GM21737 (cell line): ENCODE results near the gene TBC1D14.

ENCODE experiments used
- ATAC-seq: cut with Tn5 transposase; IDR thresholded peaks from one replicate; pipeline ENCODE4 v1.9.1; 2021; ENCODE audit warnings: mild to moderate bottlenecking, moderate library complexity; ENCODE audit not compliant: unreplicated experiment

Gene TBC1D14

DNA sequence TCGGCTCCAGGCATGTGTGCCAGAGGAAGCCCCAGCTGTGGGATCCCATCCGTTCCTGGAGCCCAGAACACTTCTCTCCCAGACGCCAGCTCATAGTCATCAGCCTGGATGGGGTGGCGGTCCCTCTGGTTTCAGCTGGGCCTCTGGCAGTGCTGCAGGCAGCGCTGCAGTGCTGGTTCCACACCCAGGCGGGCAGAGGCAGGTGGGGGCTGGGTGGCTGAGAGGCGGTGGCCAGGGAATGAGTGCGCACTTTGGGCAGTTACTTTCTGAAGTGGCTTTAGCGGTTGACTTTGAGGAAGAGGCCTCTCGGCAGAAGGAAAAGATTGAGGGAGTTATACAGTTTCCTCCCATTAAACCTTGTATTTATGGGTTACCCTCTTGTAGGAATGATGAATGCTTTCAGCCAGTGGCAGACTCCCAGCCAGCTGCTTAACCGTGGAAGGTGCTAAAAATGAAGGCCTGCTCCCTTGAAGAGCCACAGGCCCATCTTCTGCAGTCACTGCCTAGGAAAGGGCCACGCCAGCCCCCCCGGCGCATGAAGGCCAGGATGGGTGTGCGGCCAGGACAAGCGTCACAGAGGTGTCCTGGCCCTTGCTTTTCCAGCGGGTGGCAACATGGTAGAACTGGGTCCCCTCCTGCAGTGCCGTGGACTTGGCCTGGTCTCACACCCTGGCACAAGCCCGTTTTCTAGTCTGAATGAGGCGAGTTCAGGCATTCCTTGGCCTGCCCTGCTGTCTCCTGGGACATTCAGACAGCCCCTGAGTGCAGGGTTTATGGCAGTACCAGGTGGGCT is 143.5 kb downstream of the TBC1D14 start:
- no peak for ATAC-seq

DNA sequence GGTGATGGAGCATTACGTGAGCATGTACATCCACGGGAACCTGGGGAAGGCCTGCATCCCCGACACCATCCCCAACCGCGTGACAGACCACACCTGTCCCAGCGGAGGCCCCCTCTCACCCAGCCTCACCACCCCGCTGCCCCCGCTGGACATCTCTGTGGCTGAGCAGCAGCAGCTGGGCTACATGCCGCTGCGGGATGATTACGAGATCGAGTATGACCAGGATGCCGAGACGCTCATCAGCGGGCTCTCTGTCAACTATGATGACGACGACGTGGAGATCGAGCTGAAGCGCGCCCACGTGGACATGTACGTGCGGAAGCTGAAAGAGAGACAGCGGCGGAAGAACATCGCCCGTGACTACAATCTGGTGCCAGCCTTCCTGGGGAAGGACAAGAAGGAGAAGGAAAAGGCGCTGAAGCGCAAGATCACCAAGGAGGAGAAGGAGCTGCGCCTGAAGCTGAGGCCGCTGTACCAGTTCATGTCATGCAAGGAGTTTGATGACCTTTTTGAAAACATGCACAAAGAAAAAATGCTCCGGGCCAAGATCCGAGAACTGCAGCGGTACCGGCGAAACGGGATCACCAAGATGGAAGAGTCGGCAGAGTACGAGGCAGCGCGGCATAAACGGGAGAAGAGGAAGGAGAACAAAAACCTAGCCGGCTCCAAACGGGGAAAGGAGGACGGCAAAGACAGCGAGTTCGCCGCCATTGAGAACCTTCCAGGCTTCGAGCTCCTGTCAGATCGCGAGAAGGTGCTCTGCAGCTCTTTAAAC is 144.7 kb downstream of the TBC1D14 start:
- ATAC-seq, result no peak

DNA sequence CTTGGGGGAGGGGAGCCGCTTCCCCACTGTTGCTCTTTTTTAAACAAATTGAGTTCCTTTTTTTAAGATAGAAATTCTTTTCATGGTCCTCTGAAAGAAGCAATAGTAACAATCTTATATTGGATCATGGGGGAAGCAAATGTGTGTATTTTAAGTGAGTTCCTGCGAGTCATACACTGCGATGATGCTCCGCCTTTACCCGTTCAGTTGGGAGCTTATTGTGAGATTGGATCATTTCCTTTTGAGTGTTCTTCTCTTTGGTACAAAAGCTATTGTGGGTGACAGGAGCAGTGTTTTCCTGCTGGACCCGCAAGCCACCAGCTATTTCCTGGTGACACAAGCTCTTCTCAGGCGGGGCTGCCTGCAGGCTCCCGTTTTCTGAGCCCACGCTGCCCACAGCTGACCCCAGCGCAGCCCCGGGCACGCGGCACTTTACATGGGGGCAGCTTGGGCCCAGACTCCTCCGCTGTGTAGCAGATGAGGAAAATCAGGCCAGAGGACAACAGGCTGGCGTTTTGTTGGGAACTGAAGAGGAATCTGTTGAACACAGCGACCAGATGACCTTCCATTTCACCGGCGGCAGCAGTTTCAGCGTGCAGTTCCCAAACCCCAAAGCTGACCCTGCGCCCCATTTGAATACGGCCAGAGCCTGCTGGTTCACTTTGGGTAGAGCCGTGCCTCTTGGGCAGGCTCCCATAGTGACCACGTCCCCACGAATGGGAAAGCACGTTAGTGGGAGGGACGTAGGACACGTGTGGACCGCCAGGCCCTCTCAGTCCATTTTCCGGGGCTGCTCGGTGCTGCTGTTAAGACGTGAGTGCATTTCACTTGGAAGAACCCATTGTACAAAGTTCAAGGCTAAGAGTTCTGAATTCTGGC is 145.7 kb downstream of the TBC1D14 start:
- no peak for ATAC-seq

DNA sequence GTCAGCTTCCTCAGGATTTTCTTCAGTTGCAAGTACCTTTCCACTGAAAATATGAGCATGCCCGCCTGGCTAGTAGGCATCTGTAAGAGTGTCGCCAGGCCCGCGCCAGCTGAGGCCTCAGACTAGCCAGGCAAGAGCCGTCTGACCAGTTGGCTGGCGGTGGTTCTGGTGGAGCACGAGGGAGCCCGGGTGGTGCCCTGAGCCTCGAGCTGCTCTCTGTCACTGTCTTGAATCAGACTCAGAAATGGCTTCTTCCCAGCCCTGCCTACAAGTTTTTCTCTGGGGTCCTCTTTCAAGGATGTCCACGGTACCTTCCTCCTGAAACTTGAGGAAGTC is 146.3 kb downstream of the TBC1D14 start:
- no peak for ATAC-seq

DNA sequence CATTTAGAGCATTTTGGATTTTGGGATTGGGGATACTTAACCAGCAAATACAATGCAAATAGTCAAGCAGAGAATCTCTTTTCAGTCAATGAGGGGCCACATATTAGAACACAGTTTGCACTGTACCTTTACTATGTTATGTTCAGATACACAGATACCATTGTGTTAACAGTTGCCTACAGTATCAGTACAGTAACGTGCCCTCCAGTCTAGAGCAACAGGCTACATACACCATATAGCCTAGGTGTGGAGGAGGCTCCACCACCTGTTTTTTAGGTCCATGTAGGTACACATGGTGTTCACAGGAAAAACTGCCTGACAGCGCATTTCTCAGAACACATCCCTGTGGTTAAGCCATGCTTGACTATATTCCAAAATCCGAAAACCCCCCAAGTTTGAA is 149.2 kb downstream of the TBC1D14 start:
- ATAC-seq, result no peak

DNA sequence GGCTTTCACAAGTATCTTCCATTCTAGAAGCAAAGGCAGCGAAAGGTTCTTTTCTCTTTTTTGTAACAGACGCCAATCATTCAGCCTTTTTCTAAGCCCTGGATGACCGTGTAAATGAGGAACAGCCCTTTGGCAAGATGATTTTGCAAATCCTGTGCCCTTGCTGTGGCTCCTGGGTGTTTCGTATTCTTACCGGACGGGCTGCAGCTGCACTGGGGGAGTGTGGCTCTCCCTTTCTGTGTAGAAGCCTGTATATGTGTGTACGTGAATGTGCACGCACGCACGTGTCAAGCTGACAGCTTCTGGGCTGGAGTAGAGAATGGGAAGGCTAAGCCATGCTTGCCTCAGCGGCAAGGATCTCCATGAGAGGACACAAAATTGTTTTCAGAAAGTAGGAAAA is 150.0 kb downstream of the TBC1D14 start:
- no peak for ATAC-seq

DNA sequence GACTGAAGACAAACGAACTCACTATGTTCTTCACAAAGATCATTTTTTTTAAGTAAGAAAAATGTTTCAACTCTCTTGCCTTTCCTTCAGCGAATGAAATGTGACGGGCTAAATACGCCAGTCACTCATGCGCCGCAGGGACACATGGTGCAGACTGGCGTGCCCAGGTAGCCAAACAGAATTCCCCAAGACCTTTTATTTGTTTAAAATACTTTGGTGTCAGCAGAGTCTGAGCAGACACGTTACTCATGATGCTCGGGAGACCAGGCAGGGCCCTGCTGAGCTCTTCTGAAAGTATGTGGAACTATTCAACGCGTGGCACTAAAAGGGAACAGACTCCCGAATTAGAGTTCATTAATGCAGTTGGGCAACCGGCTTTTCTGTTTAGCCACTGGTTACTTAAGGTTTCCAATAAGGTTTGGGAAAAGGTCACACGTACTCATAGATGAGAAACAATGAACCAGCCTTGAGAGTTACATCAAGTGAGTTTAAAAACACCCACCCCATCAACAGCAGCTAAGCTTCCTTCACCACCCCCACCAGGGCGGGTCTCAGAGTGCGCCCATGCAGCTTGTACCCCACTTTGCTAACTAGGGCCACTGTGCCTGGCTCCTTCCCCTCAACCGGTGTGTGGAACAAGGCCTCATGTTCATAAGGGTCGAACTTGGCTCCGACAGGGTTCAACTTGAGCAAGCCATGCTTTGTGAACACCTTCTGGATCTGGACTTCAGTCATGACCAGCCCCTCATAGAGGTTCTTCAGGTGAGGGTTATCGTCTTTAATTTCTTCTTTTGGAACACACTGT is 150.9 kb downstream of the TBC1D14 start:
- ATAC-seq, result no peak

DNA sequence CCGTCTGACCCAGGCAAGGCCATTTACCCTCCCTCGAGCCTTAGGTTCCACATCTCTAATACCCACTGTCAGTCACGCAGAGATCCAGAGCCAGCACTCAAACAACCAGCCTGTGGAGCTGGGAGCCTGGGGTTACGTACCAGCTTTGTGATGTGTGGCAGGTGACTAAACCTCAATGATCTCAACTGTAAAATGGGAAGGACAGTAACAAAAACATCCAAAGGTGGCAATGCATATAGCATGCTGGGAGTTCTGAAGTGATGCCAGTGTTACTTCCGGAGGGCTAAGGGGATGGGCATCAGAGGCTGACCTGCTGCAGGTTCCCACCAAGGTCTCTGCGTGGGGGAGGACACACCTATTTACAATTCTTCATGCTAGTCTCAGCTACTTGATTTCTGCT is 152.2 kb downstream of the TBC1D14 start:
- ATAC-seq, result no peak

DNA sequence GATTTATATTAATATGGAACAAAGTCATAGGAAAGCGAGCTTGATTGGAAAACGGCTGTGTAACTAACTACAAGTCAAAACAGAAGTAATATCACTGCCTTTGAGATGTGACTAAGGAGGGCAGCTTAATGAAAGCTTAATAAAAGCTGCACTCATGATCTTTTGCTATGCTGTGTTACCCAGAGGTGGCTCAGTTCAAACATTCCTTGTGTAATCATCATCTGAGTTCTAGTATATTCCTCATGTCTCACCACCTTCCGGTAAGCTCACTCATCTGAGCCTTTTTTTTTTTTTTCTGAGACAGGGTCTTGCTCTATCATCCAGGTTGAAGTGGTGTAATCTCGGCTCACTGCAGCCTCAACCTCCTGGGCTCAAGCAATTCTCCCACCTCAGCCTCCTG is 153.2 kb downstream of the TBC1D14 start:
- no peak for ATAC-seq

DNA sequence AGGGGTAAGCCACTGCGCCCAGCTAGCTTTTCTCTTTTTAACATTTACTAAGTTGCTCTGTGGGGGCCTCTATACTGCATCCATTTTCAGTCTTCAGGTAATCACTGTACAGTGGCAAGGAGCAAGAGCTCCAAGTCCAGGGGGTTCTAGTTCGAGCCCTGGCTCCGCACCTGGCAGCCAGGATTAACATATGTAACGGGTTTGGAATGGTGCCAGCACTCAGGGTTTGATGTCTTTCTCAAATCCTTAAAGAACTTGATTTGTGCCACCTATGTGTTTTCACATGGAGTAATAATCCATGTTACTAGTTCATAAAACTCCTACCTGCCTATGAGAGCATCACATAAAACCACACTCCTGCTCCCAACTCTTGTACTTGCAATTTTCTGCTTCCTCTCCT is 153.7 kb downstream of the TBC1D14 start:
- ATAC-seq, result no peak

DNA sequence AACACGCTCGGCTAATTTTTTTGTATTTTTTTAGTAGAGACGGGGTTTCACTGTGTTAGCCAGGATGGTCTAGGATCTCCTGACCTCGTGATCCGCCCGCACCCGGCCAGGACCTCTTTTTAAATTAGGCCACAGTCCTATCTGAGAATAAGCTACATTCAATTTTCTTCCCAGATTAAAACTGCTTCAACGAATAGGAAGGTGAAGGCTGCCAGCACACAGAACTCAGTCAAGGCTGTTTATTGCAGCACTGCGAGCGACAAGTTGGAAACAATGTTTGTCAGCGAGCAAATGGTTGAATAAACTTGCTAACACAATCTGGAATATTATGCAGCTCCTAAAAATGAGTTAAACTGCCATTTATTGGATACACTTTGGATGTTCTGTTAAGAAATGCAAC is 156.4 kb downstream of the TBC1D14 start:
- no peak for ATAC-seq

DNA sequence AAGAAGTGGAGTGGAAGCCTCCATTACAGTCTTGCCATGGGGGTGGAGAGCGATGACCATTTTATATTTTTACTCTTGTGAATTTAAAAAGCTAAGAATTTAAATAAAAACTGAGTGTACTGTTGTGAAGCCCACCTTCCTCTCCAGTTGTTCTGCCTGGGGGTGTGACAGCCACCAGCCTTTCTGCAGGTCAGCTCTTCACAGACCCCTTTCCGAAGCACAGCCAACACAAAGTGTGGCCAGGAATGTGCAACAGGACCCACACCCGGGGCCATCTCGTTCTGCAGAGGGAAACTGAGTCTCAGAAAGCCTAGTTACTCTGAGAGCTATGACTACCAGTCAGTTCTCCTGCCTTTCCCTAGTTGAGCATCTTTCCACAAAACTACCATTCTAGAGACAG is 156.9 kb downstream of the TBC1D14 start:
- ATAC-seq, result no peak

DNA sequence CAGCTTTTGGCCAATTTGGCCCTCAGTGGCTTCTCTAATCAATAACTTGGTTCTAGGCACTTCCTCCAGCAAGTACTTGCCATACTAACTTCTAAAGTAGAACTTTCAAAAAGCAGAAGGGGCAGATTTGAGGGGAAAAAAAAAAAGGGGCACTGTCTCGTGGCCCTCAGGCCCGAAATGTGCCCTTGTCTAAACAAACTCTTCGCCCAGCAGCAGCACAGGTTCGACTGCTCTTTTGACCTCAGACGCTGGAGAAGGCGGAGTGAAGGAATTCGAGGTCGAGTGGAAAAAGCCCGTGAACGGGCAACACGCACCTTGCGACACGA is 157.5 kb downstream of the TBC1D14 start:
- no peak for ATAC-seq

DNA sequence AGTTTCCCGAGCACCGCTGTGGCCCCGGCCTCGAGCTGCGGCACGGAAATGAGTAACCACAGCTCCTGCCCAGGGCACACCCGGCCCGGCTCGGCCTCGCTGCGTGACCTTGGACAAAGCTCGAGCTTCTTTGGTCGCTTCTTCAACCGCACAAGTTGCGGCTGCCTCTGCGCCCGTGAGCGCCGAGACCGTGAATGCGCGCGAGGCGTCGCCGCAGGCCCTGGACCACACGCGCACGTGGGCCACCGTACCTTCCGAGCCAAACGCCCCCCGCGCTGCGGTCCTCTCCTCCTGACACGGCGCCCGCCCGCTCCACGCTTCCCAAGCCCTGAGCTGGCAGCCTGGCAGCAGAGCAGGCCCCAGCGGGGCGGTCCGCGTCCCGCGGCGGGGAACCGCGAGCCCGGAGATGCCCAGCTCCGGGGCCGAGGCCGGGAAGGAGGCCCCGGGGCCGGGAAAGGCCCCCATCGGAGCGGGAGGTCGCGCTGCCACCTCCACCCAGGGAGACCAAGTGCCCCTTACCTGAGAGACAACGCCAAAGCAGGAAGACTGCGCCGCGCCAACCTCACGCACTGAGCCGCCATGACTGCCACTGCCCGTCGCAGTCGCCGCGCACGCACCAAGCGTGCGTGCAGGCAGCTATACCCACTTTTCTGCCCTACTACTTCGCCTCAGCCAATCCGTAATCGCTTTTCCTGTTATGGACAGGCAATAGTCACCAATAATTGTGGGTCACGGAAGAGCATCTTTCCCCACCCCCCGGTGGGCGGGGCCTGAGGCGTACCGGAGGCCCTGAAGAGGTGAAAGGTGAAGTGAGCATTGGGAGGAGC is 158.0 kb downstream of the TBC1D14 start, which contains the start of gene GRPEL1:
Gene GRPEL1, minus strand, starts transcription at position 613 of the 827 bp plus-strand sequence. Its CDS starts 32 bp downstream, at position 581.
- peak; percentile 87 for ATAC-seq

DNA sequence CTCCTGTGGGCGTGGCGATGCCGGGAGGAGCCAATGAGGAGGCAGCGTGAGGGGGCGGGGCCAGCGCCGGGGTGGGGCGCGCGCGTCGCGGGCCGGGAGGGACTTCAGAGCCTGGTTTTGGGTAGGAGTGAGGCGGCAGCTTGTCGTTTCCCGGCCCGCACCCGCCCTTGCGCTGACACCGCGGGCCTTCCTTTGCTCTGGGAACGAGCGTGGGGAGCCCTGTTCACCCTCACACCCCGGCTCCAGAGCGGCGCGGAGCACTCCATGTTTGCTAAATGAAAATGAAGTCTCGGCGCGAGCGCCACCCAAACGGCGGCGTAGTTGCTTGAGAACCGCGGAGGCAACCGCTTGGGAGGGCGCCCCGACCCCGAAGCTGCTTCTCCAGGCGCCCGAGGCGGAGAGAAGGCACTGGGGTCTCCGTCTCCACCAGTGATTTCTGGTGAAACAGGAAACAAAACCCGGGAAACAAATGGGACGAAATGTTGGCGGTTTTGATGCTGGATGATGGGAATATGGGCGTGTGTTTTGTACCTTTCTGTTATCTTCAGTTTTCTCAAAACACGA is 158.7 kb downstream of the TBC1D14 start:
- ATAC-seq, result peak; percentile 19

DNA sequence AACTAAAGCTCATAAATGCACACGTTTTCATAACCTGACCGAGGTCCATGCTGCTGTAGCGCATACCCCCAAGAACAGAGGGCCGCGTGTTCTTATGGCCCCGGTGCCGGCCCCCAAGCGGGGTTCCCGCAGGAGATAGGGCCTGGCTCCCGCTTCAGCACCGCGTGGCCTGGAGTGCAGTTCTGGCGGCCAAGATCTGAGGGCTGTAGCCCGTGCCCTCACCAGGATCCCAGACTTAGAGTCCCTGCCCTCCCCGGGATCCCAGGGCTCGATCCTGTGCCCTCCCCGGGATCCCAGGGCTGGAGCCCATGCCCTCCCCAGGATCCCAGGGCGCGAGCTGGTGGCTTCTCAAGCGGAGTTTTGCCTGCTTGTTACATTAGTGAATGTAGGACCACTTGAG is 159.3 kb downstream of the TBC1D14 start:
- ATAC-seq, result no peak

DNA sequence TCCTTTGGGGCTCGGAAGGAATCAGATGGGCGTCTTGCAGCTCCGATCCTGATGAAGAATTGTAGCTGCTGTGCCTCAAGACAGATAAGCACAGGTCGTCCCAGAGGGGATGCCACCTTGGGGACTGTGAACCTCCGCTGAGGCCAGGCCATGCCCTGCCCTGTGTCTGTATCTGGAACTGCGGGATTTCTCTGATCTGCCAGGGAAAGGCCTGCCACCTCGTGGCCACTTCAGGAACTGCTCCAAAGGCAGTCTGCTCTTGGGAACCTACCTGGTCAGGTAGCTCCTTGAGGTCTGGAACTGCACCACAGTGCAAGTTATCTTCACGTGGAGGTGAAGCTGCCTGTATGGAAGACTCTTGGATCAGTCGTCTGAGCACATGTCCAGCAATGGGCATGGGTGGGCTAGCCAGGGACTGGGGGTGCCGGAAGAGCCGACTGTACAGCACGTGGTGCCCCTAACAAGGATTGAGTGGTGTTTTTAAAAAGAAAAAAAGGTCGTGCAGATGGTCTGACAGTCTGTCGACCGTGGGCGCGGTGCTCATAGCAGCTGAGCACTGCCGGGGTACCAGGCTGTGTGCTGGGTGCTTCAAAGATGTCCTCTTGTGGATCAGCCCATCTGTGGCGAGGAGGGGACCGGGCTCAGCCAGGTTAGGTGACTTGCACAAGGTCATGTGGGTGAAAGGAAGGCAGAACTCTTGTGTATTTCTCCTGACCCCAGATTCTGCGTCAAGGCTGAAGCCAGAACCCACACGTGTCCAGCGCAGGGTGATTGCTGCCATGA is 161.3 kb downstream of the TBC1D14 start:
- peak; percentile 37 for ATAC-seq

DNA sequence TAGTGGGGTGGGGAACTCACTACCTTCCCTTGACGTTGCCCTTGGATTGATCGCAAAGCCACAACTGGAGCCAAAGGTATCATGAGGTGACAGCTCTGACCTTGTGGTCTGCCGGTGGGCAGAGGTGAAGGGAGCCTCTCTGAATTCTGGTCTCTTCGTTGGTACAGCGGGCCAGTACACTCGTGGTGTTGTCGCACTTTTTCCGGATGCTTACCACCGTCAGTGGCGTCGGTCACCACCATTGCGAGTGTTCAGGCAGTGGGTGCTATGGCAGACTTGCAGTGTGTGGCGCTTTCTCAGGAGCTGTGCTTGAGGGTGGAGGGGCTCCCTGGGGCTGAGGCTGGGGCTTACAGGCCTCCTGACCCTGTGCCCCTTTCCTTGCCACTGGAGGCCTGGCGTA is 163.4 kb downstream of the TBC1D14 start:
- ATAC-seq, result no peak
